HUES64 (cell line): ENCODE results near the gene EGFR. TPM values are rescaled to one million over a fixed set of nuclear protein-coding genes. Genes with fewer than 3 reads are reported as not detected.

Source experiments
- H3K27ac ChIP-seq: 2 replicates; pipeline ENCODE4 v1.7.0; 2013; ENCODE audit warnings: low read depth, low read length, inconsistent platforms
- H3K27me3 ChIP-seq: 2 replicates; pipeline ENCODE4 v1.6.1; 2013; ENCODE audit warnings: mild to moderate bottlenecking, low read length; ENCODE audit not compliant: insufficient read depth
- H3K36me3 ChIP-seq: 2 replicates; pipeline ENCODE4 v1.6.1; 2013; ENCODE audit warnings: mild to moderate bottlenecking, low read length; ENCODE audit not compliant: insufficient read depth
- H3K4me1 ChIP-seq: 2 replicates; pipeline ENCODE4 v1.6.1; 2013; ENCODE audit warnings: mild to moderate bottlenecking, low read length, moderate library complexity; ENCODE audit not compliant: insufficient read depth
- H3K4me3 ChIP-seq: 2 replicates; pipeline ENCODE4 v1.5.1; 2013; ENCODE audit warnings: mild to moderate bottlenecking, low read length, moderate library complexity
- H3K9ac ChIP-seq: 2 replicates; pipeline ENCODE4 v1.6.1; 2013; ENCODE audit warnings: mild to moderate bottlenecking, low read depth, low read length
- H3K9me3 ChIP-seq: 2 replicates; pipeline ENCODE4 v1.6.1; 2013; ENCODE audit warnings: low read depth, low read length; ENCODE audit not compliant: insufficient read depth
- WGBS: fragments of 150-250, 120-280 bp; methylation state at CpG from one replicate; pipeline ENCODE4 v1.1.7; 2013; ENCODE audit warnings: missing lambda C conversion rate; 5-methylcytosine and 5-hydroxymethylcytosine counted together
- polyA plus RNA-seq, 2 experiments: library from polyadenylated mRNA; stranded (reverse); fragments of 50-300 nt; gene quantifications; one replicate each; pipeline ENCODE4 v1.2.3, GENCODE V29; 2013

EGFR gene
- 1.9 TPM for polyA plus RNA-seq (2013, experiment 1 of 2)
- polyA plus RNA-seq (2013, experiment 2 of 2): 2.9 TPM

- H3K36me3 ChIP-seq: no peaks in the 10 kb centered on the region
- WGBS: 5% methylated on average over 80 of the region's 80 CpGs
- H3K4me1 ChIP-seq: no peaks in the 10 kb centered on the region
- peak within 1 kb of the TSS; percentile 61 for H3K9ac ChIP-seq
- no peaks in the 10 kb centered on the region for H3K9me3 ChIP-seq
- H3K27me3 ChIP-seq: peaks cover 85% of the 10 kb centered on the region
- peak within 1 kb of the TSS; percentile 72 for H3K4me3 ChIP-seq
- no peak within 1 kb of the TSS for H3K27ac ChIP-seq
Measured at GRCh38 chr7:55018361-55019190, at the start of gene EGFR. Gene EGFR, plus strand, starts transcription at chr7:55019017. Its CDS starts 261 bp downstream, at chr7:55019278.

- Histone ChIP-seq H3K27me3 (no peaks in the 10 kb centered on the region), H3K4me3 (no peak overlapping the region), H3K9ac (no peak overlapping the region), H3K27ac (no peak overlapping the region), H3K4me1 (no peaks in the 10 kb centered on the region), H3K9me3 (peaks cover 12% of the 10 kb centered on the region), H3K36me3 (no peaks in the 10 kb centered on the region)
- 93% methylated on average over 13 of the region's 13 CpGs for WGBS
Measured at GRCh38 chr7:54969208-54969967, 49.4 kb upstream of the EGFR start.

GRCh38 chr7:54972733-54973294, 46.0 kb upstream of the EGFR start:
- Histone ChIP-seq H3K27ac (no peak overlapping the region), H3K36me3 (no peaks in the 10 kb centered on the region), H3K9me3 (peaks cover 12% of the 10 kb centered on the region), H3K4me1 (no peaks in the 10 kb centered on the region), H3K4me3 (no peak overlapping the region), H3K9ac (no peak overlapping the region), H3K27me3 (no peaks in the 10 kb centered on the region)
- WGBS: no CpG with 5 or more reads among the region's 2 CpGs

GRCh38 chr7:54978364-54979116, 40.3 kb upstream of the EGFR start:
- Histone ChIP-seq H3K9ac (no peak overlapping the region), H3K4me3 (no peak overlapping the region), H3K4me1 (no peaks in the 10 kb centered on the region), H3K27me3 (no peaks in the 10 kb centered on the region), H3K36me3 (no peaks in the 10 kb centered on the region), H3K9me3 (0 out of 2 replicates have a peak, but pooled peaks cover under 1% of the 10 kb centered on the region), H3K27ac (no peak overlapping the region)
- 82% methylated on average over 9 of the region's 9 CpGs for WGBS

GRCh38 chr7:54980521-54980920, 38.3 kb upstream of the EGFR start:
- 93% methylated on average over 14 of the region's 14 CpGs for WGBS
- no peak overlapping the region for H3K9ac ChIP-seq

GRCh38 chr7:54981913-54982312, 36.9 kb upstream of the EGFR start:
- no peak overlapping the region for H3K27ac ChIP-seq
- no peak overlapping the region for H3K4me3 ChIP-seq
- H3K36me3 ChIP-seq: no peaks in the 10 kb centered on the region
- no peaks in the 10 kb centered on the region for H3K4me1 ChIP-seq
- no peak overlapping the region for H3K9ac ChIP-seq
- H3K27me3 ChIP-seq: no peaks in the 10 kb centered on the region
- no peaks in the 10 kb centered on the region for H3K9me3 ChIP-seq
- WGBS: 96% methylated on average over 11 of the region's 11 CpGs

More at GRCh38 chr7:54980521-54980920, 38.3 kb upstream of the EGFR start:
- Histone ChIP-seq H3K36me3 (no peaks in the 10 kb centered on the region), H3K4me1 (no peaks in the 10 kb centered on the region), H3K9me3 (no peaks in the 10 kb centered on the region), H3K27ac (no peak overlapping the region), H3K4me3 (no peak overlapping the region), H3K27me3 (no peaks in the 10 kb centered on the region)

- Histone ChIP-seq H3K9me3 (no peaks in the 10 kb centered on the region), H3K27ac (no peak overlapping the region), H3K4me3 (no peak overlapping the region), H3K36me3 (no peaks in the 10 kb centered on the region), H3K9ac (no peak overlapping the region), H3K27me3 (no peaks in the 10 kb centered on the region), H3K4me1 (no peaks in the 10 kb centered on the region)
- WGBS: 93% methylated on average over 7 of the region's 7 CpGs
Measured at GRCh38 chr7:54985426-54986330, 33.1 kb upstream of the EGFR start.

GRCh38 chr7:54986716-54987115, 32.1 kb upstream of the EGFR start:
- no peaks in the 10 kb centered on the region for H3K9me3 ChIP-seq
- H3K27me3 ChIP-seq: no peaks in the 10 kb centered on the region
- 90% methylated on average over 4 of the region's 4 CpGs for WGBS
- H3K4me1 ChIP-seq: no peaks in the 10 kb centered on the region
- H3K36me3 ChIP-seq: no peaks in the 10 kb centered on the region
- H3K27ac ChIP-seq: no peak overlapping the region
- no peak overlapping the region for H3K4me3 ChIP-seq
- H3K9ac ChIP-seq: no peak overlapping the region

GRCh38 chr7:54987772-54988171, 31.0 kb upstream of the EGFR start:
- no peak overlapping the region for H3K9ac ChIP-seq
- no peak overlapping the region for H3K4me3 ChIP-seq
- no peaks in the 10 kb centered on the region for H3K4me1 ChIP-seq
- H3K27ac ChIP-seq: no peak overlapping the region
- H3K27me3 ChIP-seq: no peaks in the 10 kb centered on the region
- no peaks in the 10 kb centered on the region for H3K9me3 ChIP-seq
- H3K36me3 ChIP-seq: no peaks in the 10 kb centered on the region
- WGBS: no CpG with 5 or more reads among the region's 1 CpG

- 0 out of 2 replicates have a peak, but pooled peaks cover 3% of the 10 kb centered on the region for H3K4me1 ChIP-seq
- WGBS: 100% methylated on average over 1 of the region's 2 CpGs
- H3K9ac ChIP-seq: no peak overlapping the region
- H3K27me3 ChIP-seq: no peaks in the 10 kb centered on the region
- H3K9me3 ChIP-seq: no peaks in the 10 kb centered on the region
- H3K4me3 ChIP-seq: no peak overlapping the region
- H3K36me3 ChIP-seq: no peaks in the 10 kb centered on the region
- H3K27ac ChIP-seq: no peak overlapping the region
Measured at GRCh38 chr7:54988516-54988915, 30.3 kb upstream of the EGFR start.
